NT2/D1 (cell line): ENCODE measurements around the gene TSHZ3.

Source experiments
- SUZ12 ChIP-seq: IDR thresholded peaks from 2 replicates; pipeline ENCODE4 v1.6.1; 2011; ENCODE audit not compliant: insufficient read length, insufficient read depth; ENCODE audit errors: extremely low read depth
- YY1 ChIP-seq: IDR thresholded peaks from 2 replicates; pipeline ENCODE4 v1.6.1; 2011; ENCODE audit not compliant: insufficient read length, insufficient read depth

DNA sequence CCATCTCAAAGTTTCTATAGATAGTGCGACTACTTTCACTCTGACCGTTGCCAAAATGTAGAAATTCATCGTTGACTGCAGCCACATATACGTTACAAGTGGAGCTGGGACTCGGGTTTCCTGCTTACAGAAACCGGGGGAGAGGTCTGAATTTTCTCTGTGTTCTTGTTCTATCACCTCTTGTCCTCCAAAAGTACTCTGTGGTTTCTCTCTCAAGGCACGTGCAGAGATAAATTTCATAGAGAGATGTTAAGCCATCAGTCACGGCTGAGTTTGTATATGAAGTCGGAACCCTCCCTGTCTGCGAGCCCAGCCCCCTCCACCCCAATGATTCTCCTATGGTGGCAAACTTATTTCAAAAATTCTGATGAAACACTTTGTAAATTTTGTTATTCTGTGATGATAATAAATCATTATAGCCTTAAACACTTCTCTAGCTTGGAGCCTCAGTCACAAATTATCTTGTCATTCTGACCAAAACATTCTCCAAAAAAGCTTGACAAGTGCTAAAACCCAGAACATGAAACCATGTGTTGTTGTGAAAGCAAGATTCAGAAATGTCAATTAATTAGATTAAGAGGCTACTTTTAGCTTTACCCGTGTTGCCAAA is 87.5 kb downstream of the TSHZ3 start:
- no peak for TF ChIP-seq SUZ12
- TF ChIP-seq YY1 = no peak
